GM23338 (cell line): ENCODE data around the gene RHOD. TPM values are rescaled to one million over a fixed set of nuclear protein-coding genes. Genes with fewer than 3 reads are reported as not detected.

Source experiments
- ATAC-seq: fragments of 200-7000 bp; cut with Tn5 transposase; 3 replicates; pipeline ENCODE4 v1.9.1; 2020
- DNase-seq: peaks from one replicate; pipeline ENCODE4 v3.0.0-alpha.2; 2015; ENCODE audit warnings: low spot score
- H2AFZ ChIP-seq: fragments of 200-600 bp; sonication (generic); 2 replicates; pipeline ENCODE4 v1.8.0; 2016; ENCODE audit warnings: antibody characterized with exemption, mild to moderate bottlenecking, moderate library complexity
- H3F3A ChIP-seq: fragments of 200-600 bp; sonication (generic); replicated peaks from 2 replicates; pipeline ENCODE4 v1.8.0; 2017; ENCODE audit warnings: antibody characterized with exemption, mixed run types, low read depth
- H3K27ac ChIP-seq: fragments of 200-600 bp; sonication (generic); 2 replicates; pipeline ENCODE4 v1.6.1; 2016; ENCODE audit warnings: low read depth
- H3K27me3 ChIP-seq: fragments of 200-600 bp; sonication (generic); 2 replicates; pipeline ENCODE4 v1.8.0; 2016; ENCODE audit warnings: mild to moderate bottlenecking, mixed run types, moderate library complexity; ENCODE audit not compliant: insufficient read depth
- H3K36me3 ChIP-seq: fragments of 200-600 bp; sonication (generic); 2 replicates; pipeline ENCODE4 v1.8.0; 2016; ENCODE audit warnings: mild to moderate bottlenecking; ENCODE audit not compliant: insufficient read depth
- H3K4me1 ChIP-seq: fragments of 200-600 bp; sonication (generic); 2 replicates; pipeline ENCODE4 v1.8.0; 2016; ENCODE audit warnings: mild to moderate bottlenecking, moderate library complexity; ENCODE audit not compliant: insufficient read depth
- H3K4me2 ChIP-seq: fragments of 200-600 bp; sonication (generic); 2 replicates; pipeline ENCODE4 v1.7.1; 2017; ENCODE audit warnings: mixed run types
- H3K4me3 ChIP-seq: fragments of 200-600 bp; sonication (generic); 2 replicates; pipeline ENCODE4 v1.6.1; 2016; ENCODE audit warnings: mixed run types
- H3K79me2 ChIP-seq: fragments of 200-600 bp; sonication (generic); replicated peaks from 2 replicates; pipeline ENCODE4 v1.8.0; 2017; ENCODE audit warnings: mild to moderate bottlenecking; ENCODE audit not compliant: insufficient read depth
- H3K9me2 ChIP-seq: fragments of 200-600 bp; sonication (generic); 2 replicates; pipeline ENCODE4 v1.8.0; 2017; ENCODE audit not compliant: insufficient read depth
- H4K20me1 ChIP-seq: fragments of 200-600 bp; sonication (generic); replicated peaks from 2 replicates; pipeline ENCODE4 v1.8.0; 2017; ENCODE audit warnings: mild to moderate bottlenecking; ENCODE audit not compliant: insufficient read depth
- H3K27ac Mint-ChIP-seq: 2 replicates; pipeline ENCODE4 v1.8.0; 2020; ENCODE audit warnings: inconsistent platforms, mild to moderate bottlenecking, moderate library complexity, mixed read lengths
- H3K27me3 Mint-ChIP-seq: 3 replicates; pipeline ENCODE4 v1.8.0; 2022; ENCODE audit warnings: low read depth, mild to moderate bottlenecking, moderate library complexity, mixed read lengths, inconsistent platforms; ENCODE audit not compliant: insufficient read depth, poor library complexity
- H3K36me3 Mint-ChIP-seq: 3 replicates; pipeline ENCODE4 v1.8.0; 2021; ENCODE audit warnings: low read depth, mild to moderate bottlenecking, inconsistent platforms, moderate library complexity, mixed read lengths
- H3K4me1 Mint-ChIP-seq: 3 replicates; pipeline ENCODE4 v1.8.0; 2020; ENCODE audit warnings: mild to moderate bottlenecking, inconsistent platforms, mixed read lengths
- H3K4me3 Mint-ChIP-seq: 3 replicates; pipeline ENCODE4 v1.8.0; 2021; ENCODE audit warnings: moderate library complexity, mild to moderate bottlenecking, inconsistent platforms, mixed read lengths
- H3K9me3 Mint-ChIP-seq: 3 replicates; pipeline ENCODE4 v1.8.0; 2020; ENCODE audit warnings: moderate library complexity, mild to moderate bottlenecking, inconsistent platforms, mixed read lengths
- CREB1 ChIP-seq: fragments of 250-450 bp; sonication (Bioruptor Pico); IDR thresholded peaks from 2 replicates; pipeline ENCODE4 v1.5.0; 2020; ENCODE audit warnings: low read depth, mild to moderate bottlenecking, moderate library complexity
- ETS1 ChIP-seq: IDR thresholded peaks from 2 replicates; pipeline ENCODE4 v1.6.1; 2016; ENCODE audit warnings: antibody characterized with exemption
- EZH2 ChIP-seq: fragments of 200-600 bp; sonication (generic); IDR thresholded peaks from one replicate; pipeline ENCODE4 v1.8.0; 2017; ENCODE audit warnings: antibody characterized with exemption, mild to moderate bottlenecking, low read depth; ENCODE audit not compliant: unreplicated experiment
- JUNB ChIP-seq: IDR thresholded peaks from one replicate; pipeline ENCODE4 v1.6.1; 2016; ENCODE audit warnings: antibody characterized with exemption; ENCODE audit not compliant: unreplicated experiment
- POLR2AphosphoS5 ChIP-seq: IDR thresholded peaks from 2 replicates; pipeline ENCODE4 v1.6.1; 2016; ENCODE audit warnings: antibody characterized with exemption, low read depth
- REST ChIP-seq: IDR thresholded peaks from one replicate; pipeline ENCODE4 v1.6.1; 2018; ENCODE audit warnings: antibody characterized with exemption; ENCODE audit not compliant: unreplicated experiment
- ZNF114 ChIP-seq: fragments of 250-450 bp; sonication (Bioruptor Pico); IDR thresholded peaks from 2 replicates; pipeline ENCODE4 v1.5.0; 2020; ENCODE audit warnings: mild to moderate bottlenecking, moderate library complexity
- ZNF331 ChIP-seq: fragments of 250-450 bp; sonication (Bioruptor Pico); IDR thresholded peaks from 2 replicates; pipeline ENCODE4 v1.5.0; 2020; ENCODE audit warnings: low read depth, mild to moderate bottlenecking, moderate library complexity
- polyA plus RNA-seq: library from polyadenylated mRNA; unstranded; fragments of >200 nt; fragmentation: Nextera tagmentation; extraction: Ambion mirVana; gene quantifications from 2 replicates; pipeline ENCODE4 v1.2.1, GENCODE V29; 2016
- total RNA-seq: library from RNA; depleted of rRNA; stranded (reverse); fragments of >200 nt; shearing (Covaris generic); gene quantifications from 2 replicates; pipeline ENCODE4 v1.2.3, GENCODE V29; 2014
- TF ChIP-seq, protein P1 (sequence below), 2 experiments: fragments of 200-600 bp in 1 of 2; sonication (generic) in 1 of 2; conservative IDR thresholded peaks; 2 replicates each; pipeline versions ENCODE4 v1.5.1 to v1.6.1; 2016 to 2017; ENCODE audit warnings: antibody characterized with exemption in 2 of 2, low read depth in 2 of 2, mild to moderate bottlenecking in 2 of 2, moderate library complexity in 1 of 2

RHOD gene
- total and polyA plus RNA-seq, 2 experiments from 2014 or later, result 13.8 to 16.2 TPM

DNA sequence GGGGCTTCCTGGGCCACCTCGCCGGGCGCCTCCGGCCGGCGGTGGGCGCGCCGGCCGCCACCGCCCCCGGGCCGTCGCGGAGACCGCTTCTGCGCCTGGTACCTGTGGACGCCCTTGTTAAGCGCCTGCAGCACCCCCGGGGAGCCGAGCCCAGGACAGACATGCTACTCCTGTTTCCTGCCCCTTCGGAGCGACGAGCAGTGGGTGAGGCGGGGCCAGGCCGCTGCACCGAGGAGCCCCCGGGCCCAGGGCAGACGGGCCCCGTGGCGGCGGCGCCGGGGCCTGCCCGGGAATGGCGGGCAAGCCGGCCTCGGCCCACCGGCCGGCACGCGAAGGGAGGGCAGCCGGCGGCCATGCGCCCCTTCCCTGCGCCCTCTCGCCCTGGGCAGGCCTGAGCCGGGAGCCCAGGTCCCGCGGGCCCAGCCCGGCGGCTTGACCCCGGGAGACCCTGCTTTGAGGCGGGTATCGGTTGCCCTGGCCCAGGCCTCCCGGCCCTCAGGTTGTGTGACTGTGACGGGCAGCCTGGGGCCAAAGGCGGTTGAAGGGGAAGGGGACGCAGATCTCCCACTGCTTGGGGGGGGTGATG lies 61.6 kb downstream of the RHOD start (continued):
- TF ChIP-seq JUNB (no peak), ETS1 (no peak)

DNA sequence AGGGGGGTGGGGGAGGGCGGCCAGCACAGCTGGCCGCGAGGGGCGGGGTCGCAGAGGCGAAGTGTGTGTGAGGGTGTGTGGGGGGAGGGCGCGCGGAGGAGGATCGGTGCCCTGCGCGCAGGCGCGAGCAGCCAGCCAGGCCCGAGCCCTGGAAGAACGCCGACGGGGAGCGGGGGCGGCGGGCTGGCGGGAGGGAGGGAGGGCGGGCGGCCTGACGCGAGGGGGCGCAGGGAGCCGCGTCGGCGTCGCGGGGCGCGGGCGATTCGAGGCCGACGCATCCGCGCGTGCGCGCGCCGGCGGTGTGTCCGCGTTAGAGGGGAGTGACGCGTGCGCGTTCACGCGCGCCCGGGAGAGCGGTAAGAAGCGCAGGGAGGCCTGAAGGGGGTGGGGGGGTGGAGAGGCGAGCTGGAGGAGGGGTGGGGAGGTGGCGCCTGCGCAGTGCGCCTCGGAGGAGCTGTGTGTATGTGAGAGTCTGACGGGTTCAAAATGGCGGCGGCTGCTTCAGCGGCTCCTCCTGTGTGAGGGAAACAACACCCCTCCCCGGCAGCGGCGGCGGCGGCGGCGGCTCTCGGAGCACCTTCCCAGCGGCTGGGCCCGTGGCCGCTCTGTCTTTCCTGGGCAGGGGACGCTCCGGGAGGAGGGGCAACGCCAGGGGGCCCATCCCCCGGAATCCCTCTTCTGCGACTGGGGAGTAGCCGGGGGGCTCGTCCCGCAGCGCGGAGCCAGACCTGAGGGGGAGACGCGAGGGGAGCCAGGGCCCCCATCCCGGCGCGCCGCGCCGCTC lies 62.3 kb downstream of the RHOD start, which contains the start of gene KDM2A:
TSS of gene KDM2A (plus strand) at position 463 of the 784 bp plus-strand sequence. CDS start 2,054 bp downstream, outside the sequence.
- Histone ChIP-seq H2AFZ (peak within 1 kb of the TSS; percentile 83; the same call in 1 of the 2 replicates), H3K9me2 (no peaks in the 10 kb centered on the region), H4K20me1 (peaks cover 23% of the 10 kb centered on the region), H3F3A (0 out of 2 replicates have a peak, but pooled peaks cover 6% of the 10 kb centered on the region), H3K4me3 (peak within 1 kb of the TSS; percentile 82), H3K27me3 (peaks cover 10% of the 10 kb centered on the region), H3K79me2 (peaks cover 44% of the 10 kb centered on the region), H3K4me2 (peak within 1 kb of the TSS; percentile 95), H3K27ac (peak within 1 kb of the TSS; percentile 90; the same call in 1 of the 2 replicates), H3K4me1 (peaks cover 24% of the 10 kb centered on the region), H3K36me3 (0 out of 2 replicates have a peak, but pooled peaks cover 4% of the 10 kb centered on the region)
- ATAC-seq, result peak; percentile 75
- DNase-seq, result peak; percentile 97
- Mint-ChIP-seq H3K4me3 (peak within 1 kb of the TSS; percentile 84), H3K9me3 (0 out of 3 replicates have a peak, but pooled peaks cover 2% of the 10 kb centered on the region), H3K27me3 (peaks cover 5% of the 10 kb centered on the region), H3K27ac (peak within 1 kb of the TSS; percentile 92), H3K36me3 (peaks cover 20% of the 10 kb centered on the region), H3K4me1 (peaks cover 31% of the 10 kb centered on the region)
- TF ChIP-seq CREB1, result peak; percentile 83
- no peak for TF ChIP-seq ZNF114 (CRISPR knock-in tag)
- TF ChIP-seq JUNB, result no peak
- TF ChIP-seq POLR2AphosphoS5, result peak; percentile 61; the same call in 1 of the 2 replicates
- TF ChIP-seq REST, result no peak
- TF ChIP-seq EZH2, result no peak
- TF ChIP-seq, protein P1, sequence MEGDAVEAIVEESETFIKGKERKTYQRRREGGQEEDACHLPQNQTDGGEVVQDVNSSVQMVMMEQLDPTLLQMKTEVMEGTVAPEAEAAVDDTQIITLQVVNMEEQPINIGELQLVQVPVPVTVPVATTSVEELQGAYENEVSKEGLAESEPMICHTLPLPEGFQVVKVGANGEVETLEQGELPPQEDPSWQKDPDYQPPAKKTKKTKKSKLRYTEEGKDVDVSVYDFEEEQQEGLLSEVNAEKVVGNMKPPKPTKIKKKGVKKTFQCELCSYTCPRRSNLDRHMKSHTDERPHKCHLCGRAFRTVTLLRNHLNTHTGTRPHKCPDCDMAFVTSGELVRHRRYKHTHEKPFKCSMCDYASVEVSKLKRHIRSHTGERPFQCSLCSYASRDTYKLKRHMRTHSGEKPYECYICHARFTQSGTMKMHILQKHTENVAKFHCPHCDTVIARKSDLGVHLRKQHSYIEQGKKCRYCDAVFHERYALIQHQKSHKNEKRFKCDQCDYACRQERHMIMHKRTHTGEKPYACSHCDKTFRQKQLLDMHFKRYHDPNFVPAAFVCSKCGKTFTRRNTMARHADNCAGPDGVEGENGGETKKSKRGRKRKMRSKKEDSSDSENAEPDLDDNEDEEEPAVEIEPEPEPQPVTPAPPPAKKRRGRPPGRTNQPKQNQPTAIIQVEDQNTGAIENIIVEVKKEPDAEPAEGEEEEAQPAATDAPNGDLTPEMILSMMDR (conservative IDR thresholded peaks at IDR 0.05; ENCODE audit: low read depth in 2 of 2), result peak in 1 of 2 experiments; percentile 43; a peak in 1 of 4 replicates
- TF ChIP-seq ZNF331 (CRISPR knock-in tag), result no peak
